Measurements from ENCODE around the gene PPP2R5C. TPM values are rescaled to one million over a fixed set of nuclear protein-coding genes. Genes with fewer than 3 reads are reported as not detected.

PPP2R5C gene
- total RNA-seq, 1 experiment from 2014 or later, result 93.0 TPM

GRCh38 chr14:101966742-101967141 lies 205.2 kb downstream of the PPP2R5C start:
- no peak overlapping the region for H2BK5ac ChIP-seq (ENCODE audit: insufficient read length, low read length)
- no peak overlapping the region for H4K5ac ChIP-seq (ENCODE audit: insufficient read length, low read depth, low read length)
- Mint-ChIP-seq H3K9me3 (no peaks in the 10 kb centered on the region), H3K27ac (0 out of 7 replicates have a peak overlapping the region, but pooled peaks of 1 of the 3 experiments have one; percentile 55), H3K27me3 (ENCODE audit: low read depth) (peaks cover 23% of the 10 kb centered on the region), H3K4me3 (peak overlapping the region; percentile 22 to 47; a peak in 2 of 5 replicates), H3K36me3 (ENCODE audit: insufficient read depth in 1 of 3, low read depth in 3 of 3) (peaks cover 12 to 24% (median 19%) of the 10 kb centered on the region in 3 experiments), H3K4me1 (peaks cover 18 to 19% of the 10 kb centered on the region in 2 experiments)
- no peak overlapping the region for H3K56ac ChIP-seq (ENCODE audit: insufficient read length, low read depth, low read length)
- no peak overlapping the region for H3K23ac ChIP-seq (ENCODE audit: insufficient read length, low read depth, low read length)
- DNase-seq, result no peak
- no peak overlapping the region for H2AFZ ChIP-seq (ENCODE audit: low read length)
- no CpG with 5 or more reads among the region's 2 CpGs for WGBS (ENCODE audit: extremely low coverage, insufficient read length, low lambda C conversion rate)
- H3T11ph ChIP-seq (ENCODE audit: low read length), result no peak overlapping the region
- TF ChIP-seq CTCF (conservative IDR thresholded peaks at IDR 0.05), result no peak
- H3K79me2 ChIP-seq (ENCODE audit: insufficient read depth, low read length), result peaks cover 33% of the 10 kb centered on the region; the same call in 1 of the 2 replicates
- H3K9ac ChIP-seq (ENCODE audit: extremely low read depth, insufficient read length, low read length), result no peak overlapping the region
- peaks cover 14% of the 10 kb centered on the region for H3K23me2 ChIP-seq (ENCODE audit: insufficient read length, low read depth, low read length, poor library complexity, severe bottlenecking)
- H3K18ac ChIP-seq (ENCODE audit: insufficient read length, low read depth, low read length), result no peak overlapping the region
- H4K20me1 ChIP-seq (ENCODE audit: control insufficient read depth, insufficient read depth, insufficient read length), result no peaks in the 10 kb centered on the region
- H3K27ac ChIP-seq (ENCODE audit: insufficient read length, low read depth, low read length), result no peak overlapping the region
- no peaks in the 10 kb centered on the region; the same call in 1 of the 2 replicates for H3K4me1 ChIP-seq (ENCODE audit: insufficient read depth, low read length)
- no peak overlapping the region for H2AK5ac ChIP-seq (ENCODE audit: insufficient read length, low read length)
- no peak overlapping the region for H3K4me2 ChIP-seq (ENCODE audit: insufficient read depth, insufficient read length, low read length)
- H3K9me3 ChIP-seq (ENCODE audit: control insufficient read depth, low read depth, low read length), result no peaks in the 10 kb centered on the region
- H3K79me1 ChIP-seq (ENCODE audit: insufficient read depth, low read depth, low read length, poor library complexity, severe bottlenecking), result peaks cover 4% of the 10 kb centered on the region
- H2BK15ac ChIP-seq (ENCODE audit: low read depth, low read length), result no peak overlapping the region
- no peak overlapping the region for H4K8ac ChIP-seq (replicated peaks; ENCODE audit: insufficient read length, low read depth, low read length)
- no peak overlapping the region for H2BK120ac ChIP-seq (ENCODE audit: low read depth, low read length, poor library complexity, severe bottlenecking)
- H4K91ac ChIP-seq (ENCODE audit: insufficient read length, low read depth, low read length), result no peak overlapping the region
- H3K4ac ChIP-seq (ENCODE audit: low read depth, low read length), result no peak overlapping the region
- no peak overlapping the region for H2BK12ac ChIP-seq (ENCODE audit: insufficient read length, low read depth, low read length)
- H3K27me3 ChIP-seq (ENCODE audit: insufficient read depth, low read length), result peaks cover 2% of the 10 kb centered on the region; the same call in 1 of the 2 replicates
- H3K14ac ChIP-seq (ENCODE audit: insufficient read depth, low read length), result no peak overlapping the region
- H2BK20ac ChIP-seq (ENCODE audit: low read depth, low read length, poor library complexity, severe bottlenecking), result no peak overlapping the region
